Measurements from ENCODE around the gene SPOUT1.
A peak's percentile ranks its signal among the peaks of the same experiment; 100 is the strongest.

SPOUT1 gene

GRCh38 chr9:128836509-128837145, 7.0 kb upstream of the SPOUT1 start:
- no peak for DNase-seq

GRCh38 chr9:128835246-128836210, 5.9 kb upstream of the SPOUT1 start:
- no peak for DNase-seq

- DNase-seq, result no peak
Observed at GRCh38 chr9:128833696-128834095, 4.1 kb upstream of the SPOUT1 start.

GRCh38 chr9:128828719-128829452, 708 bp downstream of the SPOUT1 start:
- DNase-seq, result no peak

- DNase-seq, result no peak
Observed at GRCh38 chr9:128828267-128828666, 1.3 kb downstream of the SPOUT1 start.

GRCh38 chr9:128825923-128826700, 3.5 kb downstream of the SPOUT1 start:
- no peak for DNase-seq

- no peak for DNase-seq
Observed at GRCh38 chr9:128824911-128825310, 4.7 kb downstream of the SPOUT1 start.

- DNase-seq, result no peak
Observed at GRCh38 chr9:128823903-128824406, 5.6 kb downstream of the SPOUT1 start.

- no peak for DNase-seq
Observed at GRCh38 chr9:128823362-128823902, 6.2 kb downstream of the SPOUT1 start.

- DNase-seq, result no peak
Observed at GRCh38 chr9:128822407-128823042, 7.1 kb downstream of the SPOUT1 start.

- no peak for DNase-seq
Observed at GRCh38 chr9:128821584-128822406, 7.8 kb downstream of the SPOUT1 start.

- DNase-seq, result no peak
Observed at GRCh38 chr9:128820665-128821583, 8.7 kb downstream of the SPOUT1 start.

- no peak for DNase-seq
Observed at GRCh38 chr9:128819716-128820664, 9.6 kb downstream of the SPOUT1 start.

GRCh38 chr9:128818839-128819715, 10.5 kb downstream of the SPOUT1 start:
- DNase-seq, result no peak

- peak; percentile 84 to 88 for DNase-seq
Observed at GRCh38 chr9:128818099-128818838, 11.3 kb downstream of the SPOUT1 start, which contains the start of gene ENDOG. TSS of gene ENDOG (plus strand) at chr9:128818500. CDS start at chr9:128818685, 185 bp downstream.

- DNase-seq, result no peak
Observed at GRCh38 chr9:128810873-128811272, 18.7 kb downstream of the SPOUT1 start.
